Right atrium auricular region (tissue), 2 donors: ENCODE measurements around the gene CAV3. TPM values are rescaled to one million over a fixed set of nuclear protein-coding genes. Genes with fewer than 3 reads are reported as not detected.
A peak's percentile ranks its signal among the peaks of the same experiment; 100 is the strongest.
"Not testable (repeated sequence)": the region's sequence is repeated elsewhere in the genome, so short reads cannot be mapped to it uniquely, and the experiment has no call there.

ENCODE experiments used
- DNase-seq: peaks from one replicate; pipeline ENCODE4 v3.0.0-alpha.2; 2019; ENCODE audit warnings: low spot score
- H3K27ac ChIP-seq, 2 donors: fragments of 200-600 bp; sonication (generic); 1 replicate in 1 of 2; 2 replicates in 1 of 2; pipeline ENCODE4 v1.5.1; 2016 to 2019
- H3K27me3 ChIP-seq, 2 donors: fragments of 200-600 bp; sonication (generic); one replicate each; pipeline versions ENCODE4 v1.5.1 to v1.6.0; 2017 to 2019
- H3K36me3 ChIP-seq: fragments of 200-600 bp; sonication (generic); one replicate; pipeline ENCODE4 v1.5.1; 2016
- H3K4me1 ChIP-seq, 2 donors: fragments of 200-600 bp; sonication (generic); one replicate each; pipeline versions ENCODE4 v1.5.1 to v1.6.0; 2017 to 2019
- H3K4me3 ChIP-seq, 2 donors: fragments of 200-600 bp; sonication (generic); 1 replicate in 1 of 2; 2 replicates in 1 of 2; pipeline ENCODE4 v1.5.1; 2017 to 2019; ENCODE audit warnings: mild to moderate bottlenecking in 1 of 2, moderate library complexity in 1 of 2
- H3K9me3 ChIP-seq, 2 donors: fragments of 200-600 bp; sonication (generic); one replicate each; pipeline ENCODE4 v1.5.1; 2019
- total RNA-seq, 2 donors: library from RNA; depleted of rRNA; stranded (reverse); fragments of >200 nt; gene quantifications; one replicate each; pipeline ENCODE4 v1.1.0, GENCODE V29; 2016
- TF ChIP-seq, protein P1 (sequence below), 2 donors: fragments of 200-600 bp; sonication (generic); IDR thresholded peaks; one replicate each; pipeline ENCODE4 v1.5.1; 2019; ENCODE audit warnings: antibody characterized with exemption in 2 of 2

The CAV3 gene
- total RNA-seq, result 10 to 100 TPM; 16.7 to 22.9 TPM

DNA sequence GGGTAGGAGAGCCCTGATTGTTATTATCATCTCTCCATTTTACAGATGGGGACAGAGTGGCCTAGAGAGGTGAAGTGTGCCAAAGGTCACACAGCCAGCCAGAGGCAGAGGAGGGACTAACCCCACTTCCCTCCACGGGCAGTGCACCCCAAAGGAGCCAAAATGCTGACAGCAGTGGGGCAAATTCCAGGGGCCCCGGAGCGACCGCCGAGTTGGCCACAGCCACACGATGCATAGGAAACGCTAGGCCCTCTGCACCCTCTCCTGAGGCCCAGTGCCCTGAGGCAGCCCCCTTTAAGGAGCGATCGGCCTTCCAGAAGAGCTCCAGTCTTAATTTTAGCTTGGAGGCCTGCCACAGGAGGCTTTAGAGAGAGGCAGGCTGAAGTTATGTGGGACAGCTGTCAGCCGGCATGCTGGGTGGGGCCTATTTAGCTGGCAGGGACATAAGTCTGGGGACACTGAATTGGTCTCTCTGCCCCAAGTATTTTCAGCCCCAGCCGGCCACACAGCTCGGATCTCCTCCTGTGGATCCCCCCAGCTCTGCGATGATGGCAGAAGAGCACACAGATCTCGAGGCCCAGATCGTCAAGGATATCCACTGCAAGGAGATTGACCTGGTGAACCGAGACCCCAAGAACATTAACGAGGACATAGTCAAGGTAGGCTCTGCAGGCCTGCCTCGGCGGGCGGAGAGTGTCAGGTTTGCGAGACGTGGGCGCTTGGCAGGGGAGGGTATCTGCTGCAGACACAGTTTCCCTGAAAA lies at the start of gene CAV3:
Gene CAV3 (plus strand): TSS at position 471 of the 763 bp plus-strand sequence. CDS start 75 bp downstream, at position 546.
- Histone ChIP-seq H3K4me1 (peaks cover 0 to 8% of the 10 kb centered on the region in 2 donors), H3K4me3 (peak within 1 kb of the TSS; percentile 41 to 42), H3K36me3 (no peaks in the 10 kb centered on the region), H3K27ac (peak within 1 kb of the TSS; percentile 74 to 80), H3K9me3 (no peaks in the 10 kb centered on the region), H3K27me3 (no peaks in the 10 kb centered on the region)
- no peak for DNase-seq
- TF ChIP-seq, protein P1, sequence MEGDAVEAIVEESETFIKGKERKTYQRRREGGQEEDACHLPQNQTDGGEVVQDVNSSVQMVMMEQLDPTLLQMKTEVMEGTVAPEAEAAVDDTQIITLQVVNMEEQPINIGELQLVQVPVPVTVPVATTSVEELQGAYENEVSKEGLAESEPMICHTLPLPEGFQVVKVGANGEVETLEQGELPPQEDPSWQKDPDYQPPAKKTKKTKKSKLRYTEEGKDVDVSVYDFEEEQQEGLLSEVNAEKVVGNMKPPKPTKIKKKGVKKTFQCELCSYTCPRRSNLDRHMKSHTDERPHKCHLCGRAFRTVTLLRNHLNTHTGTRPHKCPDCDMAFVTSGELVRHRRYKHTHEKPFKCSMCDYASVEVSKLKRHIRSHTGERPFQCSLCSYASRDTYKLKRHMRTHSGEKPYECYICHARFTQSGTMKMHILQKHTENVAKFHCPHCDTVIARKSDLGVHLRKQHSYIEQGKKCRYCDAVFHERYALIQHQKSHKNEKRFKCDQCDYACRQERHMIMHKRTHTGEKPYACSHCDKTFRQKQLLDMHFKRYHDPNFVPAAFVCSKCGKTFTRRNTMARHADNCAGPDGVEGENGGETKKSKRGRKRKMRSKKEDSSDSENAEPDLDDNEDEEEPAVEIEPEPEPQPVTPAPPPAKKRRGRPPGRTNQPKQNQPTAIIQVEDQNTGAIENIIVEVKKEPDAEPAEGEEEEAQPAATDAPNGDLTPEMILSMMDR (IDR thresholded peaks at IDR 0.05), result no peak

DNA sequence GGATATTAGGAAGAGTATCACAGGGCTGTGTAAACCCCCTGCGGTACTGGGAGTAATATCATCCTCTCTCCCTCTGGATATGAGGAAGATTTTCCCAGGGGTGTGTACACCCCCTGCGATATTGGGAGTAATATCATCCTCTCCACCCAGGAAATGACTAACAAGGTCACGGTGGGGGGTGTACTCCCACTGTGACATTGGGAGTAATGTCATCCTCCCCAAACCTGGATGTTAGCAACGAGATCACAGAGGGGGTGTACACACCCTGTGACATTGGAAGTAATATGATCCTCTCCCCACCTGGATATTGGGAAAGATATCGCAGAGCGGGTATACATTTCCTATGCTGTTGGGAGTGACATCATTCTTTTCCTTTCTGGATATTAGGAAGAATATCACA lies 48.6 kb upstream of the CAV3 start:
- H3K4me1 ChIP-seq, H3K27me3 ChIP-seq, H3K27ac ChIP-seq: not testable (repeated sequence)

DNA sequence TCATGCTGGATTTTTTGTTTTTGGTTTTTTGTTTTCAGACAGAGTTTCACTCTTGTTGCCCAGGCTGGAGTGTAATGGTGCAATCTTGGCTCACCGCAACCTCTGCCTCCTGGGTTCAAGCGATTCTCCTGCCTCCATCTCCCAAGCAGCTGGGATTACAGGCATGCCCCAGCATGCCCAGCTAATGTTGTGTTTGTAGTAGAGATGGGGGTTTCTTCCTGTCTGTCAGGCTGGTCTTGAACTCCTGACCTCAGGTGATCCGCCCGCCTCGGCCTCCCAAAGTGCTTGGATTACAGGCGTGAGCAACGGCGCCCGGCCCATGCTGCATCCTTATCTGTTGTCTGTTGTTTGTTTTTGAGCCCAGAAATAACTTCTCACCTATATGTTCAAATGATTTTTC lies 42.3 kb upstream of the CAV3 start:
- not testable (repeated sequence) for DNase-seq, H3K27me3 ChIP-seq, H3K4me3 ChIP-seq, H3K27ac ChIP-seq, H3K9me3 ChIP-seq, H3K4me1 ChIP-seq, H3K36me3 ChIP-seq

More for the DNA sequence above, 48.6 kb upstream of the CAV3 start:
- not testable (repeated sequence) for H3K9me3 ChIP-seq, H3K36me3 ChIP-seq, H3K4me3 ChIP-seq, DNase-seq

DNA sequence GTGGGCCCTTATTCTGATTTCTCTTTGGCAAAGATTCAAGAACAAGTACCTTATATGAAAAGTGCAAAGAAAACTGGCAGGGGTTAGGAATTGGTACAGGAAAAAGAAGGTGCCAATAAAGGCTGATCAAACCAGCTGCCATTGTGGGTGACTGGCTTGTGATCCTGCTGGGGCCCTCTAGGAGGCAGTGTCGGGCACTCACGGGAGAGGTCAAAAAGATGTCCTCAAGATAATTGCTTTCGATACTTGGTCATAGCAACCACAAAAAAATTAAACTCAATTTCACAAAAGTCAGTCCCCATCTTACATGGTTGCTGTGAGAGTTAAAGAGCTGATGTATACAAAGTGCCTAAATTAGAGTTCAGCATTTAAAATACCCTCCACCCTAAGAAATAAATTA lies 31.0 kb upstream of the CAV3 start:
- no peak for DNase-seq
- TF ChIP-seq, protein P1 (IDR thresholded peaks at IDR 0.05), result no peak
- Histone ChIP-seq H3K27me3 (no peaks in the 10 kb centered on the region), H3K4me3 (no peak overlapping the region), H3K36me3 (no peaks in the 10 kb centered on the region), H3K9me3 (no peaks in the 10 kb centered on the region), H3K4me1 (no peaks in the 10 kb centered on the region), H3K27ac (no peak overlapping the region)

DNA sequence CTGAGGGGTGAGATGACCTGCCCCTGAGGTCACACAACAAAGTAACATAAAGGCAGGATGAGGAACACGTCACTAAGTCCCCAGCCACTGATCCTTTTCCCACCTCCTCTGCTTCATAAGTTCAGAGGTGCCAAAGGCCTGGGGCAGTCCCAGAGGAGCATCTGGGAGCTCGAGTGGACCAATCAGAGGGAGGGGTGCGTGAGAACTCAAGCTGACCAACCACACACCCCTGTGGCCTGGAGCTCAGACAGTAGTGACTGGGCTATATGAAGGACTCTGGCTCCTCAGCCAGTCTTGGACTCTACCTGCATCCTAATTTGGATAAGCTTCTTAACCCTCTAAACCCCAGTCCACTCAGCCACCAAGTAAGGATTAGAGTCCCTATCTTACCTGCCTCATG lies 28.0 kb upstream of the CAV3 start:
- TF ChIP-seq, protein P1 (IDR thresholded peaks at IDR 0.05), result no peak
- H3K27me3 ChIP-seq, result no peaks in the 10 kb centered on the region
- no peak overlapping the region for H3K4me3 ChIP-seq
- DNase-seq, result no peak
- H3K27ac ChIP-seq, result no peak overlapping the region
- no peaks in the 10 kb centered on the region for H3K4me1 ChIP-seq
- no peaks in the 10 kb centered on the region for H3K36me3 ChIP-seq
- no peaks in the 10 kb centered on the region for H3K9me3 ChIP-seq

DNA sequence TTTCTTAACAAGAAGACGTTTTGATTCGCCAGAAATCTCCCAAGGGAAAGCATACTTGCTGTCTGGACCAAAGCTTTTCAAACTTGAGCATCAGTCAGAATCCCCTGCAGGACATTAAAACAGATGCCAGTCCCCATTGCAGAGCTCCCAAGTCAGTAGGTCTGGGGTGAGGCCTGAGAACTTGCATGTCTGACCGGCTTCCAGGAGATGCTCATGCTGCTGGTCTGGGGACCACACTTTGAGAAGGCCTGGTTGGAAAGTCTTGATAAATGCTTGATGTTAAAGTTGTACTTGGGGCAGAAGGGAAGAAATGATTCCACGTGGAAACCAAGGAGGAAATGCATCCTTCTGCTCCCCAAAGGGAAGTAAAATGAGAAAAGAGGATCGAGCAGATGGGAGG lies 24.3 kb upstream of the CAV3 start:
- H3K36me3 ChIP-seq, result no peaks in the 10 kb centered on the region
- H3K4me1 ChIP-seq, result no peaks in the 10 kb centered on the region
- TF ChIP-seq, protein P1 (IDR thresholded peaks at IDR 0.05), result no peak
- no peaks in the 10 kb centered on the region for H3K9me3 ChIP-seq
- H3K27me3 ChIP-seq, result no peaks in the 10 kb centered on the region
- no peak overlapping the region for H3K27ac ChIP-seq
- no peak overlapping the region for H3K4me3 ChIP-seq
- DNase-seq, result no peak
